NOMO-1 treated with DMSO at 0.1 percent for 48 hours (cell line): ENCODE measurements around the gene DEPDC7.
"Not testable (repeated sequence)": the region's sequence is repeated elsewhere in the genome, so short reads cannot be mapped to it uniquely, and the experiment has no call there.

Experiments
- DNase-seq: peaks from one replicate; lab custom pipeline; 2025; ENCODE audit not compliant: unreplicated experiment; lab: John Stamatoyannopoulos, UW

The DEPDC7 gene

GRCh38 chr11:33015621-33016551 is at the start of gene DEPDC7:
TSS of gene DEPDC7 (plus strand) at chr11:33015878. CDS start at chr11:33015956, 78 bp downstream.
- peak; percentile 68 for DNase-seq

GRCh38 chr11:32968541-32968940 is 47.1 kb upstream of the DEPDC7 start:
- DNase-seq, result no peak

DNA sequence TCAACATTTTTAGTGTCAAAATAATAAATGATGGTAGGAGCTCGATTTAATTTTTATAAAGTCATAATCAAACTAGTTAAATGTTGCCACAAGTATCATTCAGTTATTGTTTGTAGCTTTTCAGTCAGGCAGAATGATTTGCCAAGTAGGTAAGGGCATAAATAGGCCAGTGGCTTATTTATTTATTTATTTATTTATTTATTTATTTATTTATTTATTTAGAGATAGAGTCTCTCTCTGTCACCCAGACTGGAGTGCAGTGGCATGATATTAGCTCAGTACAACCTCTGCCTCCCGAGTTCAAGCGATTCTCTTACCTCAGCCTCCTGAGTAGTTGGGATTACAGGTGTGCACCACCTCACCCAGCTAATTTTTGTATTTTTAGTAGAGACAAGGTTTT is 43.4 kb upstream of the DEPDC7 start:
- DNase-seq, result not testable (repeated sequence)

GRCh38 chr11:32972781-32973180 is 42.9 kb upstream of the DEPDC7 start:
- DNase-seq, result no peak

- DNase-seq, result no peak
Observed at GRCh38 chr11:32982626-32983025, 33.1 kb upstream of the DEPDC7 start.

DNA sequence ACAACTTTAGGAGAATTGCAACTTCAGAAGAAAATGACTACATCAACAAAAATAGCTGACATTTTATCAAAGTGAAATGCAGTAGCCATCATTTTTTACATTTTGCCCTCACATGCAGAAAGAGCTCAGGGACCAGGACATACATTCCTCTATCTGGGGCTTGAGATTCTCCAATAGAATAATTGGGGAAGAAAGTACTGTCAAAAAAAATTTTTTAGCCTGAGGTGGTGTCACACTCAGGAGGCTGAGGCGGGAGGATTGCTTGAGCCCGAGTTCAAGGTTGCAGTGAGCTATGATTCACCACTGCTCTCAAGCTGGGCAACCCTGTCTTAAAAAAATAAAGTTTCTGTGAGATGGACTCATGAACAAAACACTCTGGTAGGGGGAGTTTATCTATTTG is 32.2 kb upstream of the DEPDC7 start:
- DNase-seq, result no peak

GRCh38 chr11:32985600-32985999 is 30.1 kb upstream of the DEPDC7 start:
- no peak for DNase-seq

DNA sequence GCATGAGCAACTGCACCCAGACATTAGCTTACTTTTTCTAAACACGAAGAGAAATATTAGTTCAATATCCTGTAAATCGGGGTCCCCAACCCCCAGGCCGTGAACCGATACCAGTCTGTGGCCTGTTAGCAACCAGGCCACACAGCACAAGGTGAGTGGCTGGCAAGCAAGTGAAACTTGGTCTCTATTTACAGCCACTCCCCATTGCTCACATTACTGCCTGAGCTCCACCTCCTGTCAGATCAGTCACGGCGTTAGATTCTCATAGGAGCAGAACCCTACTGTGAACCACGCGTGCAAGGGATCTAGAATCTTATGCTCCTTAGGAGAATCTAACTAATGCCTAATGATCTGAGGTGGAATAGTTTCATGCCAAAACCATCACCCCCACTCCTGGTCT is 27.8 kb upstream of the DEPDC7 start:
- DNase-seq, result no peak

- no peak for DNase-seq
Observed at GRCh38 chr11:32990481-32990880, 25.2 kb upstream of the DEPDC7 start.

DNA sequence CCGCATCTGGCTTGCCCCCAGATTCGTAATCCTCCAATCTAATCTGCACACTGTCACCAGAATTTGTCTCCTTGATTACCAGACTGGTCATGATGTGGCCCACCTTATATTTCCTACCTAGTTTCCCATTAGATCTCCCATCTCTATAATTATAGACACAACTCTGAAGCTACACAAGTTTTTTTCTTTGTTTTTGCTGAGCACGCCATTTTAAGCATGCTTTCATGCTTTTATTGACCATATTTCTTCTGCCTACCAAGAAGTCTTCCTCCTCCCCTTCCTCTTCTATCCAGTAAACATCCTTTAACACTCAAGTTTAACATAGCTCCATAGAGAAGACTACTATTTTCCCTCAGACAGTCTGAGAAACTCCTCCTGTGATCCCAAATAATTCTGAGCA is 24.3 kb upstream of the DEPDC7 start:
- no peak for DNase-seq

DNA sequence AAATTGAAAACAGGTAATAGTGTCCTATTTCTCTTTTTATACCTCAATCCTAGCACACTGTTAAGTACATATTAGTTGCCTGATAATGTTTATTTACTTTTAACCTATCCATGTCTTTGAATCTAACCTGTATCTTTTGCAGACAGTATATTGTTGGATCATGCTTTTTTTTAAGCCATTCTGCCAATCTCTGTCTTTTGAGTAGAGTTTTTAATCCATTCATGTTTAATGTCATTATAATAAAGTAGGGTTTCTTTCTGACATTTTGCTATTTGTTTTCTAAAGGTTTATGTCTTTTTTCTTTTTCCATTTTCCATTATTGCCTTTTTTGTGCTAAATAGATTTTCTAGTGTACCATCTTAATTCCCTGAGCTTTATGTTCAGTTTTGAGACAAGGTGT is 23.8 kb upstream of the DEPDC7 start:
- DNase-seq, result no peak

GRCh38 chr11:33000181-33000580 is 15.5 kb upstream of the DEPDC7 start:
- DNase-seq, result no peak

DNA sequence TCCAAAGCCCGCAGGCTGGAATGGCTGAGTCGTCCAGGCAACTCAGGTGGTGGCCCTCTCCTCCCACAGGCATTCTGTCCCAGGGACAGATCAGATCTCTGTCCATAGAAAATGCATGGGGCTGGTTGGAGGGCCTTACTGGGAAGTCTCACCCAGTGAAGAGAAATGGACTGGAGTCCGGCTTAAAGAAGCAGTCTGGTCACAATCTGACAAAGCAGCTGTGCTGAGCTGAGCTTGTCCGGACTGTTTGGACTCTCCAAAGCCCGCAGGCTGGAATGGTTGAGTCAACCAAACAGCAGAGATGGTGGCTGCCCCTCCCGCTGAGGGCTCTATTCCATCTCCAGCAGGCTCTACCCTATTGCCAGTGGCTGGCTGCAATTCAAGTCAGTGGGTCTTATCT is 14.4 kb upstream of the DEPDC7 start:
- no peak for DNase-seq

GRCh38 chr11:33001751-33002542 is 13.7 kb upstream of the DEPDC7 start:
- no peak for DNase-seq

DNA sequence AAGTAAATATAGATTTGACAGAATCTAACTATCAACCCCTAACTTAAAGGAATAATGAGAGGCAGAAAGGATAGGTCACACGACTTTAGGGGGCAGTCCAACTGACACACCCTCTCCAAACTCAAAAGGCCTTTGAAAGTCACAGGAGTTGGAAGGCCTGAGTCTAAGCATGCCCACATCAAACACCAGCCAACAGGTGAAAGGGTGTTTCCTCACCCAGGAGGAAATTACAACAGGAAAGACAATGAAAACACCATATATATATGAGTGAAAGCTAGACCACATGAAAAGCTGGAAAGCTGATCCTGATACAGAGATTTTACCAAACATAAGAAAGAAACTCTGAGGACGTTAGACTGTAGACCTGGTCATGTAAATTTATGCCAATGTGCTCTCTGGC is 10.5 kb upstream of the DEPDC7 start:
- no peak for DNase-seq

DNA sequence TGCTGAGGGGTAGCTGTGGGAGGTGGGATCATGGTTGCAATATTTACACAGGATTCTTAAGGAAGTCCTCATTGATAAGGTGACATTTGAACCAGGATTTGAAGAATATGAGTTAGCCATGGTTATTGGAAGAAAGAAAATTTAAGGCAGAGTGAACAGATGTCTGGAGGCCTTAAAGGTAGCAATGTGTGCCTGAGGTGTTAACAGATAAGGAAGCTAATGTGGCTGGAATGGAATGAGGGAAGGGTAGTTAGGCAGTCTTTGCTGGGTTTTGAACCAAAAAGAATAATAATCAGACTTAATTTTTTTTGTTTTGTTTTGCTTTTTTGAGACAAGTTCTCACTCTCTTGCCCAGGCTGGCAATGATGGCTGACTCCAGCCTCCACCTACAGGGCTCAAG is 9.7 kb upstream of the DEPDC7 start:
- no peak for DNase-seq

DNA sequence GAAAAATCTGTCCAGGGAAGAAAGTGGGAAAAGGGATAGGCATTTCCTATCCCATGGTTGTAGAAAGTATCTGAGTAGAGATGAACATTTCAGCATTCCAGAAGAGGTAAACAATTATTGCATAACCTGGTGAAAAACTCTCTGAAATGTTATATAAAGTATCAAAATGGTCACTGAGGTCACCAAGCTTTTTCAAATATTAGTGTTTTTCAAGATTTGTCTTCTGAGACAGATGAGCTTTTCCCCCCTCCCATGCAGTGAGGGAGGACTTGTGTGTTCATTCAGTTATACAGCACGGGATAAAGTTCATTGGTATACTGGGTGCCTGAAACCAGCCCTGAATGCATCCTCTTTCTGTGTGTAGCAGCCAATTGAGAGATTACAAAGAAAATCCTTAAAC is 1.9 kb upstream of the DEPDC7 start:
- DNase-seq, result no peak

GRCh38 chr11:33016654-33017053 is 976 bp downstream of the DEPDC7 start:
- no peak for DNase-seq

DNA sequence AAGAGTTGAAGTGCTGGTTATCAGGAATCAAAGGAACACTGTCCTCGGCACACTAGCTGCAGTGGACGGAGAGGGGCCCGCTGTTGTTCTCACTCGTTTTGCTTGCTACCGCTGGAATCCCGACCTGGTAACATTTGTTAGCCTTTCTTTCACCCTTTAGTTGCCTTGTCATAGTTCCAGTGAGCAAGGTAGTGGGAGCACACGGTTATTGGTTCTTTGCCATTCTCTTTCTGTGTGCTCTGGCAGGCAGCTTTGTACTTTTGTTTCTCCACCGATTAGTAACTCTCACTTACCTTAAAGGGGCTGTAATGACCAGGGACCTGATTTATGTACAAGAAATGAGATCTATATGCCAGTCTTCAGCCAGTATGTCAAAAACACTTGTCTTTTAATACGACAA is 1.8 kb downstream of the DEPDC7 start:
- no peak for DNase-seq

DNA sequence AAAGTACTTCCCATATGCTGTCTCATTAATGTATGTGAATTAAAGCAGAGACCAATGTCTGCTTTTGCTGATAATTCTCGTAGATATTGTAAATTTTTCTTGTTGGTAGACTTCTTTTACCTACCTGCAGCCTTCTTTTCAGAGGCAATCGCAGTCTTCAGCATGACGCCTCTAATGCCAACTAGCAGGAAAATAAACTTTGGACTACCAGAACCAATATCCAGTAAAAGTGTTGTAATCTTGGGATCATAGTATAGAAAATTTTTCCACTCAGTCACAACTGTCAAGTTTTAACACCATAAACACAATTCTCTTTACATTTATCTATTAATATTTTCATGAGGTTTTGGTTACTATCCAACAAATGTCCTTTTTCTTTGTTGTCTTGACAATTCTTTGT is 2.3 kb downstream of the DEPDC7 start:
- DNase-seq, result no peak

DNA sequence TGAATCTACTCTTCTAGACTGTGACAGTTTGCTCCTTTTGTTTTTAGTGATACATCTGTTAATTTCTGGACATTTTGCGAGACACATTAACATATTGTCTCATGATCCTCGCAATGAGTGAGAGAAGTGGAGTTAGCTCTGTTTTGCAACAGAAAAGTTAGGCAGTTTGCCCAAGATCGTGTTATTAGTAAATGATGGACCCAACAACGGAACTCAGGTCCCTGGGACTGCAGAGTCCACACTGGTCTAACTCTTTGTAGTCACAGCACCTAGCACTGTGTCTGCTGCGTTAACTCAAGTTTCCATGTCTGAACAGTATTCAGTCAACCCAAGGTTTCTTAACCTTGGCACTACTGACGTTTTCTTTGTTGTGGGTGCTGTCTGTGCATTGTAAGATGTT is 3.2 kb downstream of the DEPDC7 start:
- no peak for DNase-seq

- DNase-seq, result no peak
Observed at GRCh38 chr11:33021501-33021900, 5.8 kb downstream of the DEPDC7 start.
